IMR-90 (cell line): Measurements from ENCODE around the gene RAB39A. TPM values are rescaled to one million over a fixed set of nuclear protein-coding genes. Genes with fewer than 3 reads are reported as not detected.

ENCODE experiments used
- ATAC-seq: fragments of 200-7000 bp; cut with Tn5 transposase; 2 replicates; pipeline ENCODE4 v1.9.1; 2020; ENCODE audit warnings: low read depth, mild to moderate bottlenecking, moderate library complexity
- BruUV-seq: library from RNA; stranded (reverse); fragments of 400-500 nt; replicated peaks from 2 replicates; lab custom pipeline; 2021; lab: Mats Ljungman, UMichigan
- CTCF ChIA-PET: fragments of 300-600 bp; formaldehyde crosslinking; extraction: SDS; loops from one replicate; lab custom pipeline; 2021; ENCODE audit warnings: antibody characterized with exemption; lab: Yijun Ruan, JAX
- POLR2A ChIA-PET: fragments of 300-600 bp; sonication (Branson Sonifier 250); formaldehyde crosslinking; loops from one replicate; lab custom pipeline; 2022; ENCODE audit warnings: antibody characterized with exemption; ENCODE audit not compliant: unreplicated experiment; lab: Charles Lee
- DNase-seq: peaks from one replicate; pipeline ENCODE4 v3.0.0; 2013
- H2AFZ ChIP-seq: replicated peaks from 2 replicates; pipeline ENCODE3; 2013; ENCODE audit warnings: low read length, mild to moderate bottlenecking; ENCODE audit not compliant: poor library complexity
- H2AK5ac ChIP-seq: 2 replicates; pipeline ENCODE4 v1.6.1; 2013; ENCODE audit warnings: low read depth, low read length, inconsistent platforms
- H2AK9ac ChIP-seq: replicated peaks from 2 replicates; pipeline ENCODE3; 2013; ENCODE audit warnings: mild to moderate bottlenecking, low read depth, low read length, moderate library complexity; ENCODE audit not compliant: poor library complexity
- H2BK120ac ChIP-seq: 2 replicates; pipeline ENCODE4 v1.6.1; 2013; ENCODE audit warnings: low read depth, low read length, inconsistent platforms
- H2BK15ac ChIP-seq: 3 replicates; pipeline ENCODE4 v1.6.1; 2013; ENCODE audit warnings: low read depth, low read length, inconsistent platforms
- H2BK20ac ChIP-seq: 2 replicates; pipeline ENCODE4 v1.6.1; 2013; ENCODE audit warnings: low read depth, mild to moderate bottlenecking, inconsistent platforms, low read length, moderate library complexity
- H2BK5ac ChIP-seq: 2 replicates; pipeline ENCODE4 v1.6.1; 2013; ENCODE audit warnings: mild to moderate bottlenecking, low read depth, low read length, inconsistent platforms; ENCODE audit not compliant: poor library complexity, severe bottlenecking
- H3K14ac ChIP-seq: replicated peaks from 2 replicates; pipeline ENCODE4 v1.6.1; 2013; ENCODE audit warnings: low read depth, low read length, inconsistent platforms
- H3K18ac ChIP-seq: 2 replicates; pipeline ENCODE4 v1.6.1; 2013; ENCODE audit warnings: low read depth, low read length, control low read depth
- H3K23ac ChIP-seq: 2 replicates; pipeline ENCODE4 v1.6.1; 2013; ENCODE audit warnings: low read depth, low read length, inconsistent platforms
- H3K27ac ChIP-seq: 2 replicates; pipeline ENCODE4 v1.5.1; 2013; ENCODE audit warnings: mild to moderate bottlenecking, control low read depth, low read length; ENCODE audit not compliant: insufficient read depth
- H3K27me3 ChIP-seq: 2 replicates; pipeline ENCODE4 v1.6.1; 2013; ENCODE audit warnings: low read length; ENCODE audit not compliant: control insufficient read depth, insufficient read depth
- H3K36me3 ChIP-seq: 2 replicates; pipeline ENCODE4 v1.6.1; 2013; ENCODE audit warnings: low read length, mixed read lengths; ENCODE audit not compliant: control insufficient read depth, insufficient read depth
- H3K4ac ChIP-seq: 2 replicates; pipeline ENCODE4 v1.6.1; 2013; ENCODE audit warnings: low read depth, low read length, inconsistent platforms
- H3K4me1 ChIP-seq: 2 replicates; pipeline ENCODE4 v1.6.1; 2013; ENCODE audit warnings: low read length, mixed read lengths; ENCODE audit not compliant: control insufficient read depth, insufficient read depth
- H3K4me2 ChIP-seq: 2 replicates; pipeline ENCODE4 v1.6.1; 2013; ENCODE audit warnings: low read depth, mild to moderate bottlenecking, control low read depth, low read length, moderate library complexity
- H3K4me3 ChIP-seq: 2 replicates; pipeline ENCODE4 v1.5.1; 2013; ENCODE audit warnings: low read depth, mild to moderate bottlenecking, control low read depth, low read length, moderate library complexity; ENCODE audit not compliant: insufficient read depth
- H3K56ac ChIP-seq: 2 replicates; pipeline ENCODE4 v1.6.1; 2013; ENCODE audit warnings: low read length, inconsistent platforms; ENCODE audit not compliant: insufficient read depth; ENCODE audit errors: extremely low read depth
- H3K79me1 ChIP-seq, 2 experiments: 2 replicates each; pipeline ENCODE4 v1.6.1; 2013; ENCODE audit warnings: low read length in 2 of 2, inconsistent platforms in 1 of 2, low read depth in 1 of 2
- H3K9ac ChIP-seq: 2 replicates; pipeline ENCODE4 v1.6.1; 2013; ENCODE audit warnings: low read depth, low read length, control low read depth
- H3K9me1 ChIP-seq: 2 replicates; pipeline ENCODE4 v1.6.1; 2013; ENCODE audit warnings: low read length, inconsistent platforms; ENCODE audit not compliant: insufficient read depth
- H3K9me3 ChIP-seq: 2 replicates; pipeline ENCODE4 v1.6.1; 2013; ENCODE audit warnings: low read length; ENCODE audit not compliant: control insufficient read depth, insufficient read depth
- H4K20me1 ChIP-seq: 2 replicates; pipeline ENCODE4 v1.6.1; 2013; ENCODE audit warnings: low read length, inconsistent platforms; ENCODE audit not compliant: insufficient read depth
- H4K5ac ChIP-seq: 2 replicates; pipeline ENCODE4 v1.6.1; 2013; ENCODE audit warnings: mild to moderate bottlenecking, low read depth, low read length, control low read depth
- H4K8ac ChIP-seq, 2 experiments: 2 replicates each; pipeline ENCODE4 v1.6.1; 2013; ENCODE audit warnings: low read depth in 2 of 2, low read length in 2 of 2, control low read depth in 1 of 2, inconsistent platforms in 1 of 2
- H4K91ac ChIP-seq: 2 replicates; pipeline ENCODE4 v1.6.1; 2013; ENCODE audit warnings: low read depth, low read length, inconsistent platforms; ENCODE audit not compliant: insufficient read depth
- BHLHE40 ChIP-seq: fragments of 150-350 bp; IDR thresholded peaks from 2 replicates; pipeline ENCODE4 v1.6.1; 2016; ENCODE audit warnings: mild to moderate bottlenecking, low read depth, low read length
- CHD1 ChIP-seq: IDR thresholded peaks from 2 replicates; pipeline ENCODE4 v1.6.1; 2012; ENCODE audit warnings: low read depth, low read length, improper control_type of control experiment
- CTCF ChIP-seq: conservative IDR thresholded peaks from 2 replicates; pipeline ENCODE4 v1.5.1; 2012; ENCODE audit warnings: mild to moderate bottlenecking, low read depth, low read length, improper control_type of control experiment
- MAFK ChIP-seq: IDR thresholded peaks from 2 replicates; pipeline ENCODE4 v1.6.1; 2012; ENCODE audit warnings: low read depth, low read length, improper control_type of control experiment
- NFE2L2 ChIP-seq: fragments of 150-350 bp; IDR thresholded peaks from 2 replicates; pipeline ENCODE4 v1.6.1; 2016; ENCODE audit warnings: low read depth, mild to moderate bottlenecking, low read length
- POLR2A ChIP-seq: IDR thresholded peaks from 2 replicates; pipeline ENCODE4 v1.6.1; 2012; ENCODE audit warnings: mild to moderate bottlenecking, low read depth, low read length
- RAD21 ChIP-seq: IDR thresholded peaks from 2 replicates; pipeline ENCODE4 v1.6.1; 2012; ENCODE audit warnings: low read length, improper control_type of control experiment
- RFX5 ChIP-seq: IDR thresholded peaks from 2 replicates; pipeline ENCODE4 v1.8.0; 2012; ENCODE audit warnings: low read depth, mild to moderate bottlenecking, low read length, moderate library complexity
- SMC3 ChIP-seq: fragments of 150-350 bp; IDR thresholded peaks from 2 replicates; pipeline ENCODE4 v1.6.1; 2016; ENCODE audit warnings: low read depth, mild to moderate bottlenecking, antibody characterized with exemption, low read length, moderate library complexity
- USF2 ChIP-seq: fragments of 150-350 bp; IDR thresholded peaks from 2 replicates; pipeline ENCODE4 v1.6.1; 2017; ENCODE audit warnings: mild to moderate bottlenecking, antibody characterized with exemption, low read length, low read depth
- WGBS, 2 experiments: methylation state at CpG; one replicate each; pipeline versions ENCODE4 v1.1.5 to v1.1.7; 2013; ENCODE audit warnings: missing lambda C conversion rate in 2 of 2; ENCODE audit not compliant: insufficient read length in 1 of 2; ENCODE audit errors: extremely low coverage in 2 of 2; 5-methylcytosine and 5-hydroxymethylcytosine counted together
- dilution Hi-C: fragments of 300-500 bp; cut with HindIII; formaldehyde crosslinking; loops from one replicate; pipeline ENCODE4 v1.14.3; 2018; ENCODE audit warnings: low sequenced_read_pairs; ENCODE audit not compliant: unreplicated experiment
- in situ Hi-C: fragments of 300-500 bp; cut with MboI; formaldehyde crosslinking; loops from 3 replicates; pipeline ENCODE4 v1.14.3; 2019; ENCODE audit warnings: low sequenced_read_pairs, inconsistent platforms, mixed read lengths
- intact Hi-C: fragments of 100-400 bp; cut with micrococcal nuclease; formaldehyde crosslinking; loops from 2 replicates; pipeline ENCODE4 v1.10.0; 2022
- polyA plus RNA-seq, 3 experiments: library from polyadenylated mRNA; depleted of rRNA; stranded (reverse); fragments of >200 nt; gene quantifications; 2 replicates each; pipeline ENCODE4 v1.2.3, GENCODE V29; 2012; ENCODE audit warnings: low replicate concordance in 1 of 3
- total RNA-seq: library from RNA; depleted of rRNA; stranded (reverse); fragments of >200 nt; gene quantifications from 2 replicates; pipeline ENCODE4 v1.2.3, GENCODE V29; 2012

RAB39A gene
- total and polyA plus RNA-seq, 2 of the 4 experiments (the other 2 are of a cell fraction) = not detected

- H2BK20ac ChIP-seq = no peak overlapping the region
Measured at GRCh38 chr11:107973641-107974040, 45.4 kb downstream of the RAB39A start.

More at GRCh38 chr11:107973641-107974040, 45.4 kb downstream of the RAB39A start:
- Histone ChIP-seq H3K23ac (no peak overlapping the region), H2BK5ac (no peak overlapping the region), H3K4me1 (no peaks in the 10 kb centered on the region), H3K4me2 (no peak overlapping the region), H2BK15ac (no peak overlapping the region), H3K9me1 (no peaks in the 10 kb centered on the region), H3K4me3 (no peak overlapping the region), H2AK9ac (no peak overlapping the region), H2AFZ (no peak overlapping the region), H4K8ac (no peak overlapping the region), H2BK120ac (no peak overlapping the region), H3K36me3 (no peaks in the 10 kb centered on the region), H4K20me1 (no peaks in the 10 kb centered on the region), H4K5ac (no peak overlapping the region), H3K18ac (no peak overlapping the region), H3K79me1 (no peaks in the 10 kb centered on the region), H3K14ac (no peak overlapping the region), H3K4ac (no peak overlapping the region), H4K91ac (no peak overlapping the region), H3K27me3 (no peaks in the 10 kb centered on the region; the same call in 1 of the 2 replicates), H3K9ac (no peak overlapping the region), H3K56ac (no peak overlapping the region), H3K9me3 (no peaks in the 10 kb centered on the region), H3K27ac (no peak overlapping the region), H2AK5ac (no peak overlapping the region)
- WGBS, 2 experiments = no CpG with 5 or more reads among the region's 1 CpG
- BruUV-seq = no TSS peak
- DNase-seq (no peak), ATAC-seq (no peak)
- CTCF ChIA-PET = no interaction called here
- POLR2A ChIA-PET = no interaction called here
- in situ Hi-C loops = no loop called here
- intact Hi-C loops = no loop called here
- dilution Hi-C loops = no loop called here
- TF ChIP-seq RFX5 (no peak), CTCF (no peak), MAFK (no peak), CHD1 (no peak), USF2 (no peak), SMC3 (no peak), POLR2A (no peak), RAD21 (no peak), BHLHE40 (no peak), NFE2L2 (no peak)
